ENCODE results near the gene TFCP2.

The TFCP2 gene

GRCh38 chr12:51185171-51185717 lies 12.3 kb upstream of the TFCP2 start:
- Histone ChIP-seq H3K36me3 (ENCODE audit: control insufficient read depth in 2 of 2, insufficient read depth in 1 of 2, low read length in 2 of 2) (peaks cover 0 to 7% of the 10 kb centered on the region in 2 experiments; a peak in 1 of 3 replicates), H3K4me1 (ENCODE audit: control insufficient read depth, insufficient read depth, low read length) (0 out of 2 replicates have a peak, but pooled peaks cover 3% of the 10 kb centered on the region), H3K27ac (ENCODE audit: extremely low read depth, low read depth, low read length) (no peak overlapping the region), H3K9me3 (ENCODE audit: control insufficient read depth, insufficient read depth, low read depth, low read length) (no peaks in the 10 kb centered on the region), H3K4me3 (ENCODE audit: low read depth, low read length) (no peak overlapping the region)
- TF ChIP-seq ZBTB49 (tag by site-specific recombination; IDR thresholded peaks at IDR 0.05; ENCODE audit: low read depth), result no peak
- peak; percentile 94 for TF ChIP-seq ZNF121 (tag by site-specific recombination; IDR thresholded peaks at IDR 0.05)
- no peak for TF ChIP-seq SP2 (tag by site-specific recombination; IDR thresholded peaks at IDR 0.05)
- TF ChIP-seq ZSCAN16 (tag by site-specific recombination; IDR thresholded peaks at IDR 0.05), result no peak
- no peak for TF ChIP-seq ZNF114 (tag by site-specific recombination; IDR thresholded peaks at IDR 0.05)
- POLR2A ChIA-PET, result no interaction called here
- CTCF ChIA-PET, result no interaction called here

DNA sequence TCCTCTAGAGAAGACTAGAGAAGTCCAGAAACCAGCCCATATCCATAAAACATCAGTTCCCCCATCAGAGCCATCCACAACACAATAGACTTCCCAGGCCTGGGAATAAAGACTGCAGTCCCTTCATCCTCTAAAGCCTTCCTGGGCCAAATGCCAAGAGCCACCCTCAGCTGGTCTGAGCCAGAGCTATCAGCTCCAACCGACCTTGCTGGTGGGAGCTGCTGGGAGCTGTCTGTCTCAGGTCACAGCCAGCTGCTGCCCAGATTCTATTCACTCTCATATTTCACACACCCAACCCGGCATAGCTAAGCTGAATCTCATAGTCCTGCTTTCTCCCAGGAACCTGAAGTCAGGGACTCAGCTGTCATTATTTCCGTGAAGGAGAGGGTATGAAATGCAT lies 10.9 kb upstream of the TFCP2 start:
- TF ChIP-seq ZBTB17 (tag by site-specific recombination; IDR thresholded peaks at IDR 0.05) (0 out of 2 replicates have a peak, but pooled peaks have one; percentile 44), SP2 (tag by site-specific recombination; IDR thresholded peaks at IDR 0.05) (no peak), ZNF341 (tag by site-specific recombination; IDR thresholded peaks at IDR 0.05; ENCODE audit: low read depth) (peak; percentile 61)
- Histone ChIP-seq H3K9me3 (ENCODE audit: control insufficient read depth, insufficient read depth, low read depth, low read length) (no peaks in the 10 kb centered on the region), H3K4me3 (ENCODE audit: low read depth, low read length) (no peak overlapping the region), H3K27ac (ENCODE audit: extremely low read depth, low read depth, low read length) (no peak overlapping the region), H3K4me1 (ENCODE audit: control insufficient read depth, insufficient read depth, low read length) (0 out of 2 replicates have a peak, but pooled peaks cover 3% of the 10 kb centered on the region), H3K36me3 (ENCODE audit: control insufficient read depth in 2 of 2, insufficient read depth in 1 of 2, low read length in 2 of 2) (no peaks in the 10 kb centered on the region)
- ChIA-PET CTCF (interaction anchor here (0.6 to 1.2 kb wide), 4 partner anchors 12 to 862 kb away, joined by 3 to 4 read pairs (median 3); no protein-coding TSS in a partner anchor), POLR2A (interaction anchor here (0.8 to 1.7 kb wide), 3 partner anchors 34 to 101 kb away, joined by 3 to 16 read pairs (median 9); partner anchors contain the start of genes CSRNP2, DAZAP2 and POU6F1)

DNA sequence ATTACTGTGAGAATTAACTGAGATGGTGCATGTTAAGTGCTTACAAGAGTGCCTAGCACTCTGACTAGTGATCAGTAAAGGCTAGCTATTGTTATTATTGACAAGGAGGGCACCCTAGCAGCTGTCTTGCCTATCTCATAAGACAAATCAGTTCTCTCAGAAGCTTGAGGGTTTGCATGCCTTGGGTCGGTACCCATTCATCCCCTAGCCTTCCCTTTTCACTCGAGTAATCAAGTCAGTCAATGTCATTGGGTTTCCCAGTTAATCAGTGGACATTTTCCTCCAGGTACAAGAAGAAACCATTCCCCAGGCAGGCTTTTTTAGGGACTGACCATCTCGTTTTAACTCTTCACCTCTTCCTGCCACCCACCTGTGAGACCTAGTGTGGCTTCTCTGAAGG lies 10.4 kb upstream of the TFCP2 start:
- POLR2A ChIA-PET, result interaction anchor here (0.8 to 1.7 kb wide), 3 partner anchors 35 to 100 kb away, joined by 3 to 16 read pairs (median 9); partner anchors contain the start of genes CSRNP2, DAZAP2 and POU6F1
- TF ChIP-seq ZNF530 (tag by site-specific recombination; IDR thresholded peaks at IDR 0.05; ENCODE audit: low read depth) (peak; percentile 95), ZNF600 (tag by site-specific recombination; IDR thresholded peaks at IDR 0.05) (no peak)
- CTCF ChIA-PET, result interaction anchor here (1.2 kb wide), 2 partner anchors 17 to 358 kb away, joined by 3 to 4 read pairs; no protein-coding TSS in a partner anchor
- no peak overlapping the region for H3K4me3 ChIP-seq (ENCODE audit: low read depth, low read length)
- H3K9me3 ChIP-seq (ENCODE audit: control insufficient read depth, insufficient read depth, low read depth, low read length), result no peaks in the 10 kb centered on the region
- no peaks in the 10 kb centered on the region for H3K36me3 ChIP-seq (ENCODE audit: control insufficient read depth in 2 of 2, insufficient read depth in 1 of 2, low read length in 2 of 2)
- 0 out of 2 replicates have a peak, but pooled peaks cover 3% of the 10 kb centered on the region for H3K4me1 ChIP-seq (ENCODE audit: control insufficient read depth, insufficient read depth, low read length)
- H3K27ac ChIP-seq (ENCODE audit: extremely low read depth, low read depth, low read length), result no peak overlapping the region

DNA sequence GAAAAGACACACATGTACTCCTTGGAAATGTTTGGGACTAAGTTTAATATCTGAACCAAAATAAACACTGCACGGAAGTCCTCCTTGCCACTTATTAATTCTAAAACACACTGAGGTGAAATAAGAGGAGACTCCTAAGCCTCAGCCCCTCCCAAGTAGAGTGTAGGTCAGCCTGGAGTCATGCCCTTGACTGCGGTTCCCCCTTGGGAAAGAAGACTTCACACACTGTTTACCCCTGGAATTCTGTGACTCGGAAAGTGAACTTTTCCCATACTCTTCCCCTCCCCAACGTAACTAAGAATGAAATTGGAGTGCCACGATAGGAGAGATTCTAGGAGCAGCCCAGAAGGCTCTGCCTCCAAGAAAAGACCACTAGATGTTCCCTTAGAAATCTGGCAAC lies 8.6 kb upstream of the TFCP2 start:
- POLR2A ChIA-PET, result no interaction called here
- Histone ChIP-seq H3K9me3 (ENCODE audit: control insufficient read depth, insufficient read depth, low read depth, low read length) (no peaks in the 10 kb centered on the region), H3K4me3 (ENCODE audit: low read depth, low read length) (no peak overlapping the region), H3K4me1 (ENCODE audit: control insufficient read depth, insufficient read depth, low read length) (0 out of 2 replicates have a peak, but pooled peaks cover 3% of the 10 kb centered on the region), H3K36me3 (ENCODE audit: control insufficient read depth in 2 of 2, insufficient read depth in 1 of 2, low read length in 2 of 2) (no peaks in the 10 kb centered on the region), H3K27ac (ENCODE audit: extremely low read depth, low read depth, low read length) (no peak overlapping the region)
- CTCF ChIA-PET, result no interaction called here
- no peak for TF ChIP-seq ZBTB8A (tag by site-specific recombination; IDR thresholded peaks at IDR 0.05)
- no peak for TF ChIP-seq ZNF112 (tag by site-specific recombination; IDR thresholded peaks at IDR 0.05)
- TF ChIP-seq ZNF654 (tag by site-specific recombination; IDR thresholded peaks at IDR 0.05; ENCODE audit: low read depth), result no peak
- no peak for TF ChIP-seq REPIN1 (tag by site-specific recombination; IDR thresholded peaks at IDR 0.05; ENCODE audit: low read depth)
- TF ChIP-seq ZNF416 (tag by site-specific recombination; IDR thresholded peaks at IDR 0.05), result no peak
- no peak for TF ChIP-seq ZFP41 (tag by site-specific recombination; IDR thresholded peaks at IDR 0.05; ENCODE audit: borderline replicate concordance)
- no peak for TF ChIP-seq ZBTB20 (tag by site-specific recombination; IDR thresholded peaks at IDR 0.05)
- no peak for TF ChIP-seq ZFHX2 (tag by site-specific recombination; conservative IDR thresholded peaks at IDR 0.05)
- no peak for TF ChIP-seq ZNF660 (tag by site-specific recombination; IDR thresholded peaks at IDR 0.05)
- no peak for TF ChIP-seq ZNF157 (tag by site-specific recombination; IDR thresholded peaks at IDR 0.05)
- TF ChIP-seq, protein P1, sequence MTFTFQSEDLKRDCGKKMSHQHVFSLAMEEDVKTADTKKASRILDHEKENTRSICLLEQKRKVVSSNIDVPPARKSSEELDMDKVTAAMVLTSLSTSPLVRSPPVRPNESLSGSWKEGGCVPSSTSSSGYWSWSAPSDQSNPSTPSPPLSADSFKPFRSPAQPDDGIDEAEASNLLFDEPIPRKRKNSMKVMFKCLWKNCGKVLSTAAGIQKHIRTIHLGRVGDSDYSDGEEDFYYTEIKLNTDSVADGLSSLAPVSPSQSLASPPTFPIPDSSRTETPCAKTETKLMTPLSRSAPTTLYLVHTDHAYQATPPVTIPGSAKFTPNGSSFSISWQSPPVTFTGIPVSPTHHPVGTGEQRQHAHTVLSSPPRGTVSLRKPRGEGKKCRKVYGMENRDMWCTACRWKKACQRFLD (tag by site-specific recombination; IDR thresholded peaks at IDR 0.05), result no peak
- no peak for TF ChIP-seq SETDB1 (IDR thresholded peaks at IDR 0.05; ENCODE audit: insufficient read length, low read length)
- no peak for TF ChIP-seq ZNF585B (tag by site-specific recombination; IDR thresholded peaks at IDR 0.05)
